Esophagus muscularis mucosa (tissue), 3 donors: ENCODE results near the gene VSIG10L2.

Experiments
- POLR2A ChIP-seq: fragments of 450-650 bp; IDR thresholded peaks from one replicate; pipeline ENCODE4 v1.6.1; 2017; ENCODE audit warnings: antibody characterized with exemption, moderate library complexity, mild to moderate bottlenecking, low read depth
- POLR2AphosphoS5 ChIP-seq, 2 donors: sonication (generic); formaldehyde crosslinking; IDR thresholded peaks; one replicate each; pipeline ENCODE4 v1.6.1; 2017; ENCODE audit warnings: antibody characterized with exemption in 2 of 2
- TF ChIP-seq, protein P1 (sequence below), 3 experiments: fragments of 200-600 bp in 2 of 3; fragments of 450-650 bp in 1 of 3; sonication (generic) in 2 of 3; IDR thresholded peaks; one replicate each; pipeline ENCODE4 v1.5.1; 2017 to 2019; ENCODE audit warnings: antibody characterized with exemption in 3 of 3, mild to moderate bottlenecking in 2 of 3, moderate library complexity in 1 of 3

DNA sequence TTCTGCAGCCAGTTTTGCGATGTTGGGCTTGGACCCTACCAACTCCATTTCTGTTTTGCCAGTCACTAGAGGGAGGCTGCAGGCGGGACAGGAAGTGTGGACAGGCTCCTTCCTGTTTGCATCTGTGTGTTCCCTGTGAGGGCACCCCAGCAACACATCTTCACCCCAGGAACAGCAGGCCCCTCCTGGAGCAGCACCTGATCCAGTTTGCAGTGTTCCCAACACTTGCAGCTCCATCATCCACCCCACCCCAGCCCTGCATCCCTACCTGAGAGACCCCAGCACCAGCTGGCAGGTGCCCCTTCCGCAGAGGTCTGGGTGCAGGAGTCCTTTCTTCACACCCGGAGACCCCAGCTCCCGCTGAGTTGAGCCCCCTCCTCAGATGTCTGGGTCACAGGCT is 7.4 kb upstream of the VSIG10L2 start:
- TF ChIP-seq POLR2A (no peak), POLR2AphosphoS5 (IDR thresholded peaks at IDR 0.05) (no peak)
- TF ChIP-seq, protein P1, sequence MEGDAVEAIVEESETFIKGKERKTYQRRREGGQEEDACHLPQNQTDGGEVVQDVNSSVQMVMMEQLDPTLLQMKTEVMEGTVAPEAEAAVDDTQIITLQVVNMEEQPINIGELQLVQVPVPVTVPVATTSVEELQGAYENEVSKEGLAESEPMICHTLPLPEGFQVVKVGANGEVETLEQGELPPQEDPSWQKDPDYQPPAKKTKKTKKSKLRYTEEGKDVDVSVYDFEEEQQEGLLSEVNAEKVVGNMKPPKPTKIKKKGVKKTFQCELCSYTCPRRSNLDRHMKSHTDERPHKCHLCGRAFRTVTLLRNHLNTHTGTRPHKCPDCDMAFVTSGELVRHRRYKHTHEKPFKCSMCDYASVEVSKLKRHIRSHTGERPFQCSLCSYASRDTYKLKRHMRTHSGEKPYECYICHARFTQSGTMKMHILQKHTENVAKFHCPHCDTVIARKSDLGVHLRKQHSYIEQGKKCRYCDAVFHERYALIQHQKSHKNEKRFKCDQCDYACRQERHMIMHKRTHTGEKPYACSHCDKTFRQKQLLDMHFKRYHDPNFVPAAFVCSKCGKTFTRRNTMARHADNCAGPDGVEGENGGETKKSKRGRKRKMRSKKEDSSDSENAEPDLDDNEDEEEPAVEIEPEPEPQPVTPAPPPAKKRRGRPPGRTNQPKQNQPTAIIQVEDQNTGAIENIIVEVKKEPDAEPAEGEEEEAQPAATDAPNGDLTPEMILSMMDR (IDR thresholded peaks at IDR 0.05): no peak
